Thoracic aorta (tissue), 2 donors: ENCODE results near the gene TBC1D5. TPM values are rescaled to one million over a fixed set of nuclear protein-coding genes. Genes with fewer than 3 reads are reported as not detected.
"Not testable (repeated sequence)": the region's sequence is repeated elsewhere in the genome, so short reads cannot be mapped to it uniquely, and the experiment has no call there.

Source experiments
- ATAC-seq: fragments of 150-250 bp; one replicate; pipeline ENCODE4 v1.8.0; 2017; ENCODE audit warnings: low read depth; ENCODE audit not compliant: insufficient number of reproducible peaks, low FRiP score
- DNase-seq: peaks from one replicate; pipeline ENCODE4 v3.0.0-alpha.2; 2020; ENCODE audit warnings: low spot score
- H3K27ac ChIP-seq, 2 donors: fragments of 200-600 bp; sonication (generic); 1 replicate in 1 of 2; 2 replicates in 1 of 2; pipeline ENCODE4 v1.5.1; 2016; ENCODE audit warnings: mild to moderate bottlenecking in 2 of 2, moderate library complexity in 2 of 2
- H3K27me3 ChIP-seq: fragments of 200-600 bp; sonication (generic); replicated peaks from 2 replicates; pipeline ENCODE4 v1.6.0; 2016; ENCODE audit warnings: mild to moderate bottlenecking; ENCODE audit not compliant: insufficient read depth
- H3K36me3 ChIP-seq: fragments of 200-600 bp; sonication (generic); one replicate; pipeline ENCODE4 v1.5.1; 2016
- H3K4me1 ChIP-seq, 2 donors: fragments of 200-600 bp; sonication (generic); 1 replicate in 1 of 2; 2 replicates in 1 of 2; pipeline versions ENCODE4 v1.5.1 to v1.6.0; 2016; ENCODE audit warnings: low read depth in 2 of 2, mild to moderate bottlenecking in 1 of 2; ENCODE audit not compliant: control insufficient read depth in 1 of 2
- H3K4me3 ChIP-seq: fragments of 200-600 bp; sonication (generic); 2 replicates; pipeline ENCODE4 v1.5.1; 2016; ENCODE audit warnings: mild to moderate bottlenecking
- H3K9me3 ChIP-seq: fragments of 200-600 bp; sonication (generic); 2 replicates; pipeline ENCODE4 v1.5.1; 2016
- total RNA-seq, 2 donors: library from RNA; depleted of rRNA; stranded (reverse); fragments of >200 nt; gene quantifications; one replicate each; pipeline versions ENCODE4 v1.1.0 to v1.2.3, GENCODE V29; 2016
- TF ChIP-seq, protein P1 (sequence below): fragments of 200-600 bp; sonication (generic); IDR thresholded peaks from one replicate; pipeline ENCODE4 v1.5.1; 2019; ENCODE audit warnings: antibody characterized with exemption

TBC1D5 gene
- total RNA-seq, 2 donors from 2014 or later, result 80.6 to 103 TPM

DNA sequence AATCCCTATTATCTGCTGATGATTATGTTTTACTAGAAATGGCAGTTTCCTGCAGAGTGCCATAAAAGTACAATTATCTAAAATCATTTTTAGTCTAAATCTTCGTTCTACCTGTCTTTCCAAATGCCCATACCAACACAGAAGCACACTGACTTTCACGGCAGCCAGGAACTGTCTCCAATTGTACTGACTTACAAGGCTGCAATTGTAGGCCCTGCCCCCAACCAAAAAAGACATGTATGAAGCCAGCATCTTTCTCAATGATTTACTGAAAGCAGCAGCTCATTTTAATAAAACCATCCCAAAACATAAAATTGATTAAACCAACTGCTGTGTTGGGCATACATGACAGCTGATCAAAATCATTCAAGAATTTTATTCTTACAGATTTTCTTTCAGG lies 119.0 kb downstream of the TBC1D5 start:
- Histone ChIP-seq H3K36me3 (no peaks in the 10 kb centered on the region), H3K4me3 (no peak overlapping the region), H3K27me3 (no peaks in the 10 kb centered on the region), H3K9me3 (no peaks in the 10 kb centered on the region), H3K4me1 (peaks cover 0 to 4% of the 10 kb centered on the region in 2 donors), H3K27ac (no peak overlapping the region)
- TF ChIP-seq, protein P1, sequence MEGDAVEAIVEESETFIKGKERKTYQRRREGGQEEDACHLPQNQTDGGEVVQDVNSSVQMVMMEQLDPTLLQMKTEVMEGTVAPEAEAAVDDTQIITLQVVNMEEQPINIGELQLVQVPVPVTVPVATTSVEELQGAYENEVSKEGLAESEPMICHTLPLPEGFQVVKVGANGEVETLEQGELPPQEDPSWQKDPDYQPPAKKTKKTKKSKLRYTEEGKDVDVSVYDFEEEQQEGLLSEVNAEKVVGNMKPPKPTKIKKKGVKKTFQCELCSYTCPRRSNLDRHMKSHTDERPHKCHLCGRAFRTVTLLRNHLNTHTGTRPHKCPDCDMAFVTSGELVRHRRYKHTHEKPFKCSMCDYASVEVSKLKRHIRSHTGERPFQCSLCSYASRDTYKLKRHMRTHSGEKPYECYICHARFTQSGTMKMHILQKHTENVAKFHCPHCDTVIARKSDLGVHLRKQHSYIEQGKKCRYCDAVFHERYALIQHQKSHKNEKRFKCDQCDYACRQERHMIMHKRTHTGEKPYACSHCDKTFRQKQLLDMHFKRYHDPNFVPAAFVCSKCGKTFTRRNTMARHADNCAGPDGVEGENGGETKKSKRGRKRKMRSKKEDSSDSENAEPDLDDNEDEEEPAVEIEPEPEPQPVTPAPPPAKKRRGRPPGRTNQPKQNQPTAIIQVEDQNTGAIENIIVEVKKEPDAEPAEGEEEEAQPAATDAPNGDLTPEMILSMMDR, result no peak
- no peak for DNase-seq
- ATAC-seq, result no peak

DNA sequence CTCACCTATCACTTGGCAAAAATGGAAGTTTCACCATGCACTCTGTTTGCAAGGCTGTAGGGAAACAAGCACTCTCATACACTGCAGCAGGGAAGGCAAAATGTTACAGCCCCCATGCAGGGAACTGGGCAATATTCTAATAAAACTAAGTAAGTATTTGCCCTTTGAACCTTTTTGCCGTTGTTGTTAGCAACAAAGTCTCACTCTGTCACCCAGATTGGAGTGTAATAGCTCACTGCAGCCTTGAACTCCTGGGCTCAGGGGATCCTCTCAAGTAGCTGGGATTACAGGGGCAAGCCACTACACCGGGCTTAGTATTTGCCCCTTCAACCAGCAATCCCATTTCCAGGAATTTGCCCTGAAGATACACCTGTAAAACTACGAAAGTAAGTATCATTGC lies 122.5 kb downstream of the TBC1D5 start:
- DNase-seq, result no peak
- TF ChIP-seq, protein P1, result no peak
- Histone ChIP-seq H3K4me1 (no peaks in the 10 kb centered on the region), H3K27ac (no peak overlapping the region), H3K36me3 (no peaks in the 10 kb centered on the region), H3K9me3 (no peaks in the 10 kb centered on the region), H3K4me3 (no peak overlapping the region), H3K27me3 (no peaks in the 10 kb centered on the region)
- no peak for ATAC-seq

DNA sequence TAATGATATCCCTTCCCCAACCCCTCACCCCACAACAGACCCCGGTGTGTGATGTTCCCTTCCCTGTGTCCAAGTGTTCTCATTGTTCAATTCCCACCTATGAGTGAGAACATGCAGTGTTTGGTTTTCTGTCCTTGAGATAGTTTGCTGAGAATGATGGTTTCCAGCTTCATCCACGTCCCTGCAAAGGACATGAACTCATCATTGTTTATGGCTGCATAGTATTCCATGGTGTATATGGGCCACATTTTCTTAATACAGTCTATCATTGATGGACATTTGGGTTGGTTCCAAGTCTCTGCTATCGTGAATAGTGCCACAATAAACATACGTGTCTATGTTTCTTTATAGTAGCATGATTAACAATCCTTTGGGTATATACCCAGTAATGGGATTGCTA lies 129.4 kb downstream of the TBC1D5 start:
- not testable (repeated sequence) for H3K4me1 ChIP-seq, H3K4me3 ChIP-seq, H3K27me3 ChIP-seq, H3K36me3 ChIP-seq, H3K9me3 ChIP-seq, ATAC-seq, DNase-seq, H3K27ac ChIP-seq

DNA sequence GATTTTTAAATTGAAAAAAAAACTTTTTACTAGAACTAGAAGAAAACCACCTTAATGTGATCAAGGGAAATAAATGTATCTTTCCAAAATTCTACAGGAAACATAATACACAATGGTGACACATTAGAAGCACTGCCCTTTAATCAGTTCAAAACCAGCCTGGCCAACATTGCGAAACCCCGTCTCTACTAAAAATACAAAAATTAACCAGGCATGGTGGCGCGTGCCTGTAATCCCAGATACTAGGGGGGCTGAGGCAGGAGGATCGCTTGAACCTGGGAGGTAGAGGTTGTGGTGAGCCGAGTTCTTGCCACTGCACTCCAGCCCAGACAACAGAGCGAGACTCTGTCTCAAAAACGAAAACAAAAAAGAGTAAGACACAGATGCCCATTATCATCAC lies 134.5 kb downstream of the TBC1D5 start:
- no peak for DNase-seq
- no peak for ATAC-seq
- TF ChIP-seq, protein P1, result no peak
- Histone ChIP-seq H3K27ac (no peak overlapping the region), H3K27me3 (no peaks in the 10 kb centered on the region), H3K4me3 (no peak overlapping the region), H3K4me1 (no peaks in the 10 kb centered on the region), H3K36me3 (no peaks in the 10 kb centered on the region), H3K9me3 (no peaks in the 10 kb centered on the region)

DNA sequence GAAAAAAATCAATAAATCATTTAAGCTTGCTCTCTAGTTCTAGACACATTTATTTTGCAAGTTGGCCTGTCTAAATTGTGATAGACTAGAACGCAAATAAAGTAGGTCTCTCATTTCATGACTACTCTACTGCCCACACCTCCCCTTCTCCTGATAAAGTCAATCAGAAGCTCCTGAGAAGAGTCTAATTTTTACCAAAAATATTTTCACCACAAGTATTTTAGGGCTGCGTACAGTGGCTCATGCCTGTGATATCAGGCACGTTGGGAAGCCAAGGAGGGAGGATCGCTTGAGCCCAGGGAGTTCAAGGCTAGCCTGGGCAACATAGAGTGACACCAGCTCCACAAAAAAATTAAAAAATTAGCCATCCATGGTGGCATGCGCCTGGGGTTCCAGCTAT lies 136.5 kb downstream of the TBC1D5 start:
- ATAC-seq, result no peak
- no peaks in the 10 kb centered on the region for H3K36me3 ChIP-seq
- no peak overlapping the region for H3K27ac ChIP-seq
- TF ChIP-seq, protein P1, result no peak
- no peaks in the 10 kb centered on the region for H3K4me1 ChIP-seq
- no peak overlapping the region for H3K4me3 ChIP-seq
- DNase-seq, result no peak
- H3K9me3 ChIP-seq, result no peaks in the 10 kb centered on the region
- H3K27me3 ChIP-seq, result no peaks in the 10 kb centered on the region

DNA sequence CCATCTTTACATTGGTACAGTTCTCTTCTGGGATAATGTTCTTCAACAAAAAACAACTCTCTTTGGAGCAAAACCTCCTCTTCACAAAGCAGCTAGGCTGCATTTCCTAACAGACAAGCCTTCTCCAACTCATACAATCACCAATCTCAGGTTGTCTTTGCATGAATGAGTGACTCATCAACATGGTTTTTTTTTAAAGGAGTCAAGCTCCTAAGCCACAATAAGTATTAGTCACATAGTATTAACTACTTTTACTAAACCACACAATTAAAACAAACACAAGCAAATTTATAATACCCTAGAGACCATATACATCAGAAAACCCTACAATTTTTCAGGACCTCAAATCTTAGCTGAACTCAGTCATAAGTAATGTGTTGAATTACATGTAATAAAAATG lies 137.4 kb downstream of the TBC1D5 start:
- DNase-seq (no peak), ATAC-seq (no peak)

More for the DNA sequence above, 137.4 kb downstream of the TBC1D5 start:
- TF ChIP-seq, protein P1, result no peak
- Histone ChIP-seq H3K27me3 (no peaks in the 10 kb centered on the region), H3K27ac (no peak overlapping the region), H3K9me3 (no peaks in the 10 kb centered on the region), H3K4me3 (no peak overlapping the region), H3K36me3 (no peaks in the 10 kb centered on the region), H3K4me1 (no peaks in the 10 kb centered on the region)
